ENCODE results near the gene PDE7B. TPM values are rescaled to one million over a fixed set of nuclear protein-coding genes. Genes with fewer than 3 reads are reported as not detected.
A peak's percentile ranks its signal among the peaks of the same experiment; 100 is the strongest.

The PDE7B gene
- total RNA-seq, 1 experiment from 2014 or later: not detected

GRCh38 chr6:136012198-136012887, 160.8 kb downstream of the PDE7B start:
- Histone ChIP-seq H3K9me2 (replicated peaks; ENCODE audit: low read length) (no peaks in the 10 kb centered on the region), H3K27me3 (ENCODE audit: low read length) (no peaks in the 10 kb centered on the region), H3K9ac (ENCODE audit: low read length) (peak overlapping the region; percentile 36), H2AFZ (ENCODE audit: low read length) (peak overlapping the region; percentile 70), H3K27ac (ENCODE audit: low read length) (peak overlapping the region; percentile 81), H4K20me1 (ENCODE audit: low read length) (no peaks in the 10 kb centered on the region), H3K79me2 (ENCODE audit: low read length) (no peaks in the 10 kb centered on the region), H3K36me3 (ENCODE audit: low read depth, low read length) (no peaks in the 10 kb centered on the region), H3K9me3 (ENCODE audit: low read length) (no peaks in the 10 kb centered on the region), H3K4me1 (ENCODE audit: insufficient read depth, low read length) (peaks cover 27% of the 10 kb centered on the region), H3K4me3 (ENCODE audit: low read length) (no peak overlapping the region), H3F3A (ENCODE audit: low read length, unreplicated experiment) (no peaks in the 10 kb centered on the region), H3K4me2 (ENCODE audit: low read length) (peak overlapping the region; percentile 35)
- POLR2A ChIA-PET (ENCODE audit: unreplicated experiment): no interaction called here
- DNase-seq (peak; percentile 61), ATAC-seq (peak; percentile 79)
- CTCF ChIA-PET: no interaction called here
- BruUV-seq (replicated peaks): no TSS peak
- intact Hi-C loops (cut with micrococcal nuclease): no loop called here
- TF ChIP-seq EZH2phosphoT487 (IDR thresholded peaks at IDR 0.05; ENCODE audit: borderline replicate concordance, low read length) (no peak), CTCF (conservative IDR thresholded peaks at IDR 0.05; ENCODE audit: low read depth, low read length) (no peak), EZH2 (IDR thresholded peaks at IDR 0.05; ENCODE audit: low read length, unreplicated experiment) (no peak)

- no peaks in the 10 kb centered on the region for H3K9me3 ChIP-seq (ENCODE audit: low read length)
- intact Hi-C loops (cut with micrococcal nuclease): no loop called here
- no peak overlapping the region for H3K4me3 ChIP-seq (ENCODE audit: low read length)
- peak overlapping the region; percentile 36; the same call in 1 of the 2 replicates for H3K9ac ChIP-seq (ENCODE audit: low read length)
- H3K79me2 ChIP-seq (ENCODE audit: low read length): no peaks in the 10 kb centered on the region
- no peaks in the 10 kb centered on the region for H4K20me1 ChIP-seq (ENCODE audit: low read length)
- TF ChIP-seq CTCF (conservative IDR thresholded peaks at IDR 0.05; ENCODE audit: low read depth, low read length): no peak
- TF ChIP-seq EZH2 (IDR thresholded peaks at IDR 0.05; ENCODE audit: low read length, unreplicated experiment): no peak
- TF ChIP-seq EZH2phosphoT487 (IDR thresholded peaks at IDR 0.05; ENCODE audit: borderline replicate concordance, low read length): no peak
- H3K4me2 ChIP-seq (ENCODE audit: low read length): no peak overlapping the region
- ChIA-PET POLR2A (ENCODE audit: unreplicated experiment) (no interaction called here), CTCF (no interaction called here)
- H2AFZ ChIP-seq (ENCODE audit: low read length): no peak overlapping the region
- H3K36me3 ChIP-seq (ENCODE audit: low read depth, low read length): no peaks in the 10 kb centered on the region
- H3K27me3 ChIP-seq (ENCODE audit: low read length): no peaks in the 10 kb centered on the region
- peaks cover 27% of the 10 kb centered on the region for H3K4me1 ChIP-seq (ENCODE audit: insufficient read depth, low read length)
- ATAC-seq: no peak
- H3K9me2 ChIP-seq (replicated peaks; ENCODE audit: low read length): no peaks in the 10 kb centered on the region
- no peak for DNase-seq
- BruUV-seq (replicated peaks): no TSS peak
- H3K27ac ChIP-seq (ENCODE audit: low read length): peak overlapping the region; percentile 81
- H3F3A ChIP-seq (ENCODE audit: low read length, unreplicated experiment): no peaks in the 10 kb centered on the region
Observed at GRCh38 chr6:136012943-136013342, 161.4 kb downstream of the PDE7B start.
